Stimulated activated memory B cell treated with anti-CD40 and anti-IgM and Interleukin-4, amounts not matched to agents 10 μg/mL and 1 μg/mL and 100 μg/mL, for 72 hours (primary cell): Measurements from ENCODE around the gene E2F4.

Experiments
- ATAC-seq: fragments of 150-1000 bp; cut with Tn5 transposase; 2 replicates; pipeline ENCODE4 v1.10.0; 2021
- H3K27ac Mint-ChIP-seq: one replicate; pipeline ENCODE4 v1.8.0; 2022; ENCODE audit warnings: mild to moderate bottlenecking, mixed read lengths
- H3K27me3 Mint-ChIP-seq: one replicate; pipeline ENCODE4 v1.8.0; 2022; ENCODE audit warnings: mixed read lengths
- H3K36me3 Mint-ChIP-seq: one replicate; pipeline ENCODE4 v1.8.0; 2022; ENCODE audit warnings: mixed read lengths
- H3K4me1 Mint-ChIP-seq: one replicate; pipeline ENCODE4 v1.8.0; 2022; ENCODE audit warnings: mixed read lengths
- H3K4me3 Mint-ChIP-seq: one replicate; pipeline ENCODE4 v1.8.0; 2022; ENCODE audit warnings: mild to moderate bottlenecking, moderate library complexity, mixed read lengths
- H3K9me3 Mint-ChIP-seq: one replicate; pipeline ENCODE4 v1.8.0; 2022; ENCODE audit warnings: mixed read lengths

E2F4 gene

GRCh38 chr16:67202426-67202825 lies 10.5 kb downstream of the E2F4 start:
- Mint-ChIP-seq H3K9me3 (no peaks in the 10 kb centered on the region), H3K4me3 (no peak overlapping the region), H3K27me3 (no peaks in the 10 kb centered on the region), H3K27ac (no peak overlapping the region), H3K4me1 (peaks cover 17% of the 10 kb centered on the region), H3K36me3 (peaks cover 28% of the 10 kb centered on the region)
- ATAC-seq: no peak

DNA sequence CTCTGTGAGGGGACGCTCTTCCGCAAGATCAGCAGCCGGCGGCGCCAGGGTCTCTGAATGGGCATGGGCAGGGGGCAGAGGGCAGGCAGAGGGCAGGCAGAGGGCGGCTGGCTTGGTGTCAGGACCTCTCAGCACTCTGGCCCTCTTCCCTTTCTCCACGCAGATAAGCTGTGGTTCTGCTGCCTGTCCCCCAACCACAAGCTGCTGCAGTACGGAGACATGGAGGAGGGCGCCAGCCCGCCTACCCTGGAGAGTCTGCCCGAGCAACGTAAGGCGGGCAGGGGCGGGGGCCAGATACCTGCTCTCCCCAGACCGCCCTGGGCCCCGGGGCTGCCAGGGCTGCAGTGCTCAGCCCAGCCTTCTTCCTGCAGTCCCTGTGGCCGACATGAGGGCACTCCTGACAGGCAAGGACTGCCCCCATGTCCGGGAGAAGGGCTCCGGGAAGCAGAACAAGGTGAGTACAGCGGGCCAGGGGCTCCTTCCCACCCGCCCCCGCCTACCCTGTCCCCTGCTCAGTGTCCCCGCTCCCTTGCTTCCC lies 11.1 kb downstream of the E2F4 start:
- Mint-ChIP-seq H3K9me3 (no peaks in the 10 kb centered on the region), H3K27me3 (no peaks in the 10 kb centered on the region), H3K4me1 (peaks cover 14% of the 10 kb centered on the region), H3K36me3 (peaks cover 23% of the 10 kb centered on the region), H3K4me3 (no peak overlapping the region), H3K27ac (no peak overlapping the region)
- no peak for ATAC-seq

DNA sequence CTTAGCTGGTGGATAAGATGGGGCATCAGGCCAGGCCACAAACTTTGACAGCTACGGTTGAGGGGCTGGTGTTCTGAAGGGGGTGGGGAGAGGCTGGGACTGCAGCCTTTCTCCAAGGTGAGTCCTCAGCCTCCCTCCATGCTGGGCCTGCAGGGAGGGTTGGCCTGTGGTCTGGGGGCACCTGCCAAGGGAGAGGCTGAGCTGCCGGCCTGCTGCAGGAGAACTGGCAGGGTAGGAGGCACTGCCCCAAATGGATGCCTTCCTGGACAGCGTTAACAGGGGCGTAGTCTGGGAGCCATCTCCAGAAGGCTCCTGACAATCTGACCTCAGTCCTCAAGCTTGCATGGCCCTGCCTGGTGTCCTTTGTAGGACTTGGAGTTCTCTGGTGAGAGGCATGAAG lies 12.1 kb downstream of the E2F4 start:
- Mint-ChIP-seq H3K27ac (no peak overlapping the region), H3K4me3 (no peak overlapping the region), H3K4me1 (peaks cover 7% of the 10 kb centered on the region), H3K27me3 (no peaks in the 10 kb centered on the region), H3K36me3 (peaks cover 15% of the 10 kb centered on the region), H3K9me3 (no peaks in the 10 kb centered on the region)
- no peak for ATAC-seq

DNA sequence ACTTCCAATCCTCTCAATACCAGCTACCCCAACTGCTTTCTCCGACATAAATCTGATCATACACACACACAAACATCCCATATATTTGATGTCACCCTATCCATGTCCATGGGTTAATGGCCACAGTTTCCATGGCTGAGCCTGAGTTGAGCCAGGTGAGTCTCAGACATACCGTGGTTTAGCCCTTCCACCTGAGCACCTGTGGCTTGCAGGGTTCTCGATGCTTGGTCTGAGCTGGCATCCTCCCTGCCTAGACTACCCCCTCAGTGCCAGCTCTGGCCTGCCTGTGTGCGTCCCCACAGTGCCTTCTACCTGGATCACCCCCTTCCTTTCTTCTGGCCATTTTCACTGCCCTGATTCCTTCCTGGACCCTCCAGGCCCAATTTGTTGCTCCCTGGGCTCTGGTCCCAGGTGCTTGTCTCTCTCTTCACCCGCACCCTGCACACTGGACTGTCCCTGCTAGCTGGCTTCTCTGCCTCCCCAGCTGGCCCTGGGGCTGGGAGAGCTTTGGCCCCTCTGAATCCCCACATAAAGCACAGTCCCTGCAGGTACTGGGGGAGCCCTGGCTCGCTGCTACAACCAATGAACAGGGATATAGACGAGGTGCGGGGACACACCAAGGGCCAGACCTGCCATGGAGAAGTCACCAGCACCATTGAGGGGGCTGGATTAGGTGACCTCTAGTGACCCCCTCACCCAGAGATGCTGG lies 14.3 kb downstream of the E2F4 start:
- ATAC-seq: no peak
- H3K27ac Mint-ChIP-seq: peak overlapping the region; percentile 7

GRCh38 chr16:67206838-67207248 lies 14.9 kb downstream of the E2F4 start:
- Mint-ChIP-seq H3K4me1 (no peaks in the 10 kb centered on the region), H3K27me3 (no peaks in the 10 kb centered on the region), H3K9me3 (no peaks in the 10 kb centered on the region), H3K27ac (peak overlapping the region; percentile 7), H3K4me3 (no peak overlapping the region), H3K36me3 (peaks cover 6% of the 10 kb centered on the region)
- ATAC-seq: no peak

More for the DNA sequence above, 14.3 kb downstream of the E2F4 start:
- H3K4me1 Mint-ChIP-seq: no peaks in the 10 kb centered on the region
- H3K36me3 Mint-ChIP-seq: peaks cover 6% of the 10 kb centered on the region
- H3K4me3 Mint-ChIP-seq: no peak overlapping the region
- no peaks in the 10 kb centered on the region for H3K9me3 Mint-ChIP-seq
- H3K27me3 Mint-ChIP-seq: no peaks in the 10 kb centered on the region

- Mint-ChIP-seq H3K9me3 (no peaks in the 10 kb centered on the region), H3K27me3 (no peaks in the 10 kb centered on the region), H3K27ac (peak overlapping the region; percentile 7), H3K36me3 (peaks cover 6% of the 10 kb centered on the region), H3K4me1 (no peaks in the 10 kb centered on the region), H3K4me3 (no peak overlapping the region)
- ATAC-seq: no peak
Observed at GRCh38 chr16:67207249-67208091, 15.5 kb downstream of the E2F4 start.

DNA sequence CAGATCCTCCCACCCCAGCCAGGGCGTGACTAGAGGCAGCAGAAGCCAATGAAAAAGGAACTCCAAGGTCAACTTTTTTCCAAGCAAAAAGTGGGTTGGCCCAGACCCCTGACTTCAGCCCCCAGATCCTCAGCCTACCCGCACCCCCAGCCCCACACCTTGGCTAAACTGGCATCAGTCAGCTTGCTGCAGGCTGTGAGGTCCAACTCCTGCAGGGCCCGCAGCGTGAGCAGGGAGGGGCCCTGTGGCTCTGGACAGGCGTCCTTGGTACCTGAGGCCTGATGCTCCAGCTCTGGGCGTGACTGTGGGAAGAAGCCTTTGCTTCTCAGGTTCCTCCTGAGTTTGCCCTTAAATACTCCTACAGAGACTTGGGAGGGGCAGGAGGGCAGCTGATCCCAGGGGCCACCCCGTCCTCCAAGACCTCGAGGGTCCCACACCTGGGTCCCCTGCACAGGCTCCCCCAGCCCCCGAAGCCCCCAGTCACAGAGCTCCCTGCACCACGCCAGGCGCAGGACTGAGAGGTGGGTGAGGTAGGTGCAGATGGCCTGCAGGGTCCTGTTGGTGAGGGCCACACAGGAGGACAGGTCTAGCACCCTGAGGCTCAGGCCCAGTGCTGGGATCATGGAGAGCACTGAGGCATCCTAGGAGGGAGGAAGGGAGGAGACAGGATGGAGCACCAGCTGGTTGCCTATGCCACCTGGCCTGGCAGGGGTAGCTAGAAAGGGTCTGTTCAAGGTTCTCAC lies 16.4 kb downstream of the E2F4 start:
- H3K9me3 Mint-ChIP-seq: no peaks in the 10 kb centered on the region
- H3K4me1 Mint-ChIP-seq: no peaks in the 10 kb centered on the region
- H3K4me3 Mint-ChIP-seq: no peak overlapping the region
- no peak overlapping the region for H3K27ac Mint-ChIP-seq
- ATAC-seq: no peak
- H3K27me3 Mint-ChIP-seq: no peaks in the 10 kb centered on the region
- H3K36me3 Mint-ChIP-seq: peaks cover 6% of the 10 kb centered on the region

DNA sequence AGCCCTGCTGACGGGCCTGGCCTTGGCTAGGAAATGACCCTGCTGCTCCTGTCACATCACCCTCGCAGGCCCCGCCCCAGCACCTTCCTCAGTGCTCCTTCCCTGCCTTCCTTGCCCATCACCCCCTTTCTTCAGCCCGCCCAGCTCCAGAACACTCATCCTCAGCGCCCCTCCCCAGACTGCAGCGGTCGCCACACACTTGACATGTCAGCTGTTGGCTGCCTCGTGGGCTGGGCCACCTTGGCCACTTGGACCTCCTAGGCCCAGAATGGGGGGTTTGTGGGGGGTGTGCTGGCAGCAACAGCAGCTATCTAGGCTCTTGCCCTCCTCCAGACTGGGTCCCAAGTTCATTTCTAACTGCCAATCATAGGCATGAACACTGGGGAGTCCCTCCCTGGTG lies 17.6 kb downstream of the E2F4 start:
- no peaks in the 10 kb centered on the region for H3K27me3 Mint-ChIP-seq
- H3K36me3 Mint-ChIP-seq: peaks cover 6% of the 10 kb centered on the region
- ATAC-seq: no peak
- no peak overlapping the region for H3K27ac Mint-ChIP-seq
- H3K4me1 Mint-ChIP-seq: no peaks in the 10 kb centered on the region
- no peak overlapping the region for H3K4me3 Mint-ChIP-seq
- no peaks in the 10 kb centered on the region for H3K9me3 Mint-ChIP-seq

- H3K4me3 Mint-ChIP-seq: no peak overlapping the region
- peaks cover 6% of the 10 kb centered on the region for H3K36me3 Mint-ChIP-seq
- no peak for ATAC-seq
- H3K27me3 Mint-ChIP-seq: no peaks in the 10 kb centered on the region
- H3K9me3 Mint-ChIP-seq: no peaks in the 10 kb centered on the region
- H3K4me1 Mint-ChIP-seq: no peaks in the 10 kb centered on the region
- H3K27ac Mint-ChIP-seq: no peak overlapping the region
Observed at GRCh38 chr16:67210069-67210937, 18.3 kb downstream of the E2F4 start.

DNA sequence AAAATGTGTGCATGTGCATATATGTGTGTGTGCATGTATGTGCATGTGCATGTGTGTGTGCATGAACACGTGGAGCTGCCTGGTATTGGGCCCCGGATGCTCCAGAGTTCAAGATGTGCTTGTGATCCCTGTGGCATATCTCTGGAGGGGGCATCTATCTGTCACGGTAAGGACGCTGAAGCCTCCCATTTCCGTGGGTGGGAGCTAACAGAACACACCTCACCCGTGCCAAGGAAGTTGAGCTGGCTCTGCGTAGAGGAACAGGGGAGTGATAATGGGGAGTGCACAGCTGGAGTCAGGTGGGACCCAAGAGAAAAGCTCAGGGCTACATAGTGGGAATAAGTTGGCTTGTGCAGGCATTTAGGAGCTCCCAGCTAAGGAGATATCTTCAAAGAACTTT lies 19.7 kb downstream of the E2F4 start:
- Mint-ChIP-seq H3K27ac (no peak overlapping the region), H3K9me3 (no peaks in the 10 kb centered on the region), H3K27me3 (no peaks in the 10 kb centered on the region)

GRCh38 chr16:67212766-67213165 lies 20.8 kb downstream of the E2F4 start:
- ATAC-seq: no peak
- Mint-ChIP-seq H3K27me3 (no peaks in the 10 kb centered on the region), H3K4me3 (no peak overlapping the region), H3K4me1 (no peaks in the 10 kb centered on the region), H3K27ac (no peak overlapping the region), H3K9me3 (no peaks in the 10 kb centered on the region), H3K36me3 (peaks cover 4% of the 10 kb centered on the region)

More for the DNA sequence above, 19.7 kb downstream of the E2F4 start:
- Mint-ChIP-seq H3K4me1 (no peaks in the 10 kb centered on the region), H3K36me3 (peaks cover under 1% of the 10 kb centered on the region), H3K4me3 (no peak overlapping the region)
- no peak for ATAC-seq

GRCh38 chr16:67213197-67214019 lies 21.5 kb downstream of the E2F4 start:
- Mint-ChIP-seq H3K4me1 (no peaks in the 10 kb centered on the region), H3K36me3 (peaks cover 5% of the 10 kb centered on the region), H3K27me3 (no peaks in the 10 kb centered on the region), H3K27ac (no peak overlapping the region), H3K9me3 (no peaks in the 10 kb centered on the region), H3K4me3 (no peak overlapping the region)
- no peak for ATAC-seq

GRCh38 chr16:67215706-67216105 lies 23.8 kb downstream of the E2F4 start:
- Mint-ChIP-seq H3K9me3 (no peaks in the 10 kb centered on the region), H3K27me3 (no peaks in the 10 kb centered on the region), H3K36me3 (peaks cover 5% of the 10 kb centered on the region), H3K27ac (peak overlapping the region; percentile 11), H3K4me3 (no peak overlapping the region), H3K4me1 (no peaks in the 10 kb centered on the region)
- no peak for ATAC-seq
